Stimulated activated naive CD8-positive, alpha-beta T cell treated with anti-CD3 and anti-CD28 coated beads, Interleukin-15, amount 100 ng/mL, for 72 hours (primary cell): ENCODE results near the gene CMTM4.
A peak's percentile ranks its signal among the peaks of the same experiment; 100 is the strongest.

Experiments used
- ATAC-seq: fragments of 150-1000 bp; cut with Tn5 transposase; 2 replicates; pipeline ENCODE4 v1.10.0; 2021; ENCODE audit warnings: mild to moderate bottlenecking, moderate library complexity
- DNase-seq, 2 donors: peaks; one replicate each; pipeline ENCODE4 v3.0.0; 2021 to 2022
- H3K27ac Mint-ChIP-seq, 2 donors: one replicate each; pipeline ENCODE4 v1.8.0; 2022; ENCODE audit warnings: mild to moderate bottlenecking in 2 of 2, mixed read lengths in 2 of 2, moderate library complexity in 2 of 2
- H3K27me3 Mint-ChIP-seq: one replicate; pipeline ENCODE4 v1.8.0; 2022; ENCODE audit warnings: mixed read lengths
- H3K4me1 Mint-ChIP-seq: one replicate; pipeline ENCODE4 v1.8.0; 2022; ENCODE audit warnings: mild to moderate bottlenecking, mixed read lengths
- H3K4me3 Mint-ChIP-seq, 2 donors: one replicate each; pipeline ENCODE4 v1.8.0; 2022; ENCODE audit warnings: mild to moderate bottlenecking in 2 of 2, mixed read lengths in 2 of 2, moderate library complexity in 1 of 2
- H3K9me3 Mint-ChIP-seq, 2 donors: one replicate each; pipeline ENCODE4 v1.8.0; 2022; ENCODE audit warnings: mixed read lengths in 2 of 2

The CMTM4 gene

GRCh38 chr16:66590322-66590721 is 106.2 kb downstream of the CMTM4 start:
- H3K9me3 Mint-ChIP-seq, result no peaks in the 10 kb centered on the region
- DNase-seq, result no peak
- H3K27me3 Mint-ChIP-seq, result peaks cover 8% of the 10 kb centered on the region
- H3K4me3 Mint-ChIP-seq, result peak overlapping the region; percentile 76 to 81
- peak overlapping the region; percentile 68 to 79 for H3K27ac Mint-ChIP-seq
- peaks cover 47% of the 10 kb centered on the region for H3K4me1 Mint-ChIP-seq
- ATAC-seq, result peak; percentile 42

- peaks cover 47% of the 10 kb centered on the region for H3K4me1 Mint-ChIP-seq
- H3K27me3 Mint-ChIP-seq, result peaks cover 8% of the 10 kb centered on the region
- ATAC-seq (peak; percentile 98), DNase-seq (peak; percentile 59 to 79)
- H3K9me3 Mint-ChIP-seq, result no peaks in the 10 kb centered on the region
- peak overlapping the region; percentile 12 to 53 for H3K27ac Mint-ChIP-seq
- H3K4me3 Mint-ChIP-seq, result peak overlapping the region; percentile 76 to 81
These were observed 107.4 kb downstream of the CMTM4 start for GRCh38 chr16:66588981-66589713.

- H3K4me1 Mint-ChIP-seq, result peaks cover 47% of the 10 kb centered on the region
- no peak for ATAC-seq
- no peaks in the 10 kb centered on the region for H3K9me3 Mint-ChIP-seq
- no peak for DNase-seq
- H3K4me3 Mint-ChIP-seq, result peak overlapping the region; percentile 79 to 85
- H3K27me3 Mint-ChIP-seq, result peaks cover 8% of the 10 kb centered on the region
- peak overlapping the region; percentile 23 to 96 for H3K27ac Mint-ChIP-seq
These were observed 108.5 kb downstream of the CMTM4 start for GRCh38 chr16:66587881-66588600.

DNA sequence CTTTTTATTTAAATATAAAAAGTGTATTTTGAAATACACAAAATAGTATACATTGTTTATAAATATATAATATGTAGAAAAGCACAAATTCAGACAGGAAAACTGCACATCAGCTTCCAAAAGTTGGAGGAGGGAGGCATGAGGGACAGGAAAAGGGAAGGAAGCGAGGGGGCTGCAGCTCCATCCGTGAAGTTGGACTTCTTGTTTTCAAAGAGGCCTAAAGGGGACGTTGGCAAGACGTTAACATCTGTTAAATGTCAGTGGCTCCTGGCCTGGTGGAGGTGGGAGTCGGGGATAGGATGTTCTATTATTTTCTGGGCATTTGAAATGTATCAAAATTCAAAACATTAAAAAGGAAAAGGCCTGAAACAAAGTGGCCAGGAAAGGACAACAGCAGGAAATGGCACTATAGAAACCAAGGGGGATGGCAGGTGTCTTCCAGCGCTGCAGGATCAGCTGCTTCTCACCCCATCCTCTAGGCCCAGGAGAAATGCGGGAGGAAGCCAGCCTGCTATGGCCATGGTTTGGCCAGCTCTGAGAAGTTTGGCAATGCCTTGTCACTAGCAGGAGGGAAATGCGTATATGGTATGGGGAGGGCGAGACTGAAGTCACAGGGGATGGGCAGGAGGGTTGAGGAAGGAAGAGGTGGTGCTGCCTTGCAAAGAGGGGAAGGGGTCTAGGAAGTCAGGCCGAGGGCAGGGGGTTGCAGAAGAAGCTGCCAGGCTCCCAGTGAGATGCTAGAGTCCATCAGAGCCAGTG is 110.9 kb downstream of the CMTM4 start:
- no peaks in the 10 kb centered on the region for H3K9me3 Mint-ChIP-seq
- H3K4me3 Mint-ChIP-seq, result no peak overlapping the region
- ATAC-seq (no peak), DNase-seq (no peak)
- H3K4me1 Mint-ChIP-seq, result peaks cover 56% of the 10 kb centered on the region
- peaks cover 12% of the 10 kb centered on the region for H3K27me3 Mint-ChIP-seq
- no peak overlapping the region for H3K27ac Mint-ChIP-seq

- Mint-ChIP-seq H3K9me3 (no peaks in the 10 kb centered on the region), H3K27me3 (peaks cover 49% of the 10 kb centered on the region), H3K4me1 (peaks cover 32% of the 10 kb centered on the region), H3K4me3 (no peak overlapping the region), H3K27ac (no peak overlapping the region)
- ATAC-seq (no peak), DNase-seq (no peak)
These were observed 115.1 kb downstream of the CMTM4 start for GRCh38 chr16:66581246-66581952.

DNA sequence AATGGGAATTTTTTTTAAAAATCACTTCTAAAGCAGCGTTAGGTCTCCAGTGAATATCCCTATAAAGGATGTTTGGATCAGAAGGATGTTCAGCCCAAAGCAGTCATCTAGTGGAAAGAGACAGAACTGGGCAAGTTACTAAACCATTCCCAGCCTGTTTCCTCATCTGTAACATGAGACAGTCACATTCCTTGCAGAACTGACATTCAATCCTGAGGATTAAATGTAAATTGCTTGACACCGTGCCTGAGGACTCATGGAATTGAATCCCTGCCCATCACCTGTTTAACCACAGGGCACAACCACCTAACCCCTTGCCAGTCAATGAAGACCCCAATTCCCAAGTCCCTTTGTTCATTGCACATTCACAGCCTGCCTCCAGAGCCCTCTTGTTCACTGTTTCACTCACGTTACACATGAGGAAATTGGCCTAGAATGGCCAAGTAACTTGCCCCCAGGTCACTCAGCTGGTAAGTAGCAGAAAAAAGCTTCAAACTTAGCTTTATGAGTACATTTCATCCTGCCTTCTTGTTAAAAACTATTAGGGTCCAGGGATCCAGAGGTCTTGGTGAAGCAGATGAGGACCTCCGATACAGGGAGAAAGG is 115.8 kb downstream of the CMTM4 start:
- Mint-ChIP-seq H3K27ac (no peak overlapping the region), H3K27me3 (peaks cover 49% of the 10 kb centered on the region), H3K9me3 (no peaks in the 10 kb centered on the region), H3K4me1 (peaks cover 31% of the 10 kb centered on the region), H3K4me3 (no peak overlapping the region)
- ATAC-seq (no peak), DNase-seq (no peak)

DNA sequence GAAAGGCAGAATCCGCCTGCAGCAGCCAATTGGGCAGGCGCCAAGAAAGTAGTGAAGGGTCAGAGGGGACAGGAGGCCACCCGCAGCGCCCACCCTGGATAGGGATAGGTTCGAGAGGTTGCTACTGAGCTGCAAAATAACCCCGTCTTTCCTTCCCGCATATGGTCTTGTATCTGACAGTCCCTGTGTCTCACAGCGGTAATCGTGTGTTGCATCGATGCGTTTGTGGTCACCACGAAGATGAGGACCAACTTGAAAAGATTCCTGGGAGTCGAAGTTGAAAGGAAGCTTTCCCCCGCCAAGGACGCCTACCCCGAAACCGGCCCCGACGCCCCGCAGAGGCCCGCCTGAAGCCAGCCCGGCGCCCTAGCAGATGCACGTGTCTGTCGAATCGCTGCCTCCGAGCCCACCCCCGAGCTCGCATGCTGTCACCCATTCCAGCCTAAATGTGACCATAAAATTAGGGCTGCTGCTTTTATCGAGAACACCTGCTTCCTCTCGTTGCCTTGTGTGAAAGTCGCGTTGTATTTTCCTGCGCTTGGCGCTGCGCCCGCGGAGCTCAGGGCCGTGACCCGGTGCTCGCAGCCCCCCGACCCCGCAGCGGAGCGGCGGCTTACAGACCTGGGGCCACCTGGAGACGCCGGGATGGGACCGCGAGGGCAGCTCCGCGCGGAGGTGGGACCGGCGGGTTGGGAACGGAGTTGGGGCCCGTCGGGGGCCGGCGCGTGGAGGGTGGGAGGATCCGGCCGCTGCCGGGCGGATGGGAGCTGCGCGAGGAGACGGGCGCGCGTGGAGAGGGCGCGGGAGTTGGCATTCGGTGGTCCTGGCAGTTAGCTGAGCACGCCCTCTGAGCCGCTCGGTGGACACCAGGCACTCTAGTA is 117.7 kb downstream of the CMTM4 start, which contains the start of gene CMTM2:
Gene CMTM2, plus strand, starts transcription at position 813 of the 881 bp plus-strand sequence. CDS start 145 bp downstream, outside the sequence.
- H3K27ac Mint-ChIP-seq, result peak within 1 kb of the TSS; percentile 24 to 76
- H3K27me3 Mint-ChIP-seq, result peaks cover 49% of the 10 kb centered on the region
- ATAC-seq, result peak; percentile 58

DNA sequence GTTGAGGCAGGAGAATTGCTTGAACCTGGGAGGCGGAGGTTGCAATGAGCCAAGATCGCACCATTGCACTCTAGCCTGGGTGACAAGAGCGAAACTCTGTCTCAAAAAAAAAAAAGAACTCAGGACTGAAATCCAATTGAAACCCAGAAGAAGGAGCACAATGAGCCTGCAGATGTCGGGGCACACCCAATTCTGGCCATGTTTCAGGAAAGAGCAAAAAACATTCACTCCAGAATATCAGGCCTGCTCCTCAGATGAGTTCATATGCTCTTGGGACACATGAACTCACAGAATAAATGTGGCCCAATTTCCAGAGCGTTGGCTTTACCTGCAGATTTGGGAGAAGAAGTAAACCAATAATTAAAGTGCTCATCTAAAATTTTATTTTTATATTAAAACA is 120.2 kb downstream of the CMTM4 start:
- Mint-ChIP-seq H3K27me3 (peaks cover 43% of the 10 kb centered on the region), H3K4me3 (no peak overlapping the region), H3K27ac (no peak overlapping the region), H3K4me1 (peaks cover 24% of the 10 kb centered on the region), H3K9me3 (no peaks in the 10 kb centered on the region)
- DNase-seq, result no peak
- no peak for ATAC-seq

More for the DNA sequence above, 117.7 kb downstream of the CMTM4 start, which contains the start of gene CMTM2:
- Mint-ChIP-seq H3K4me3 (peak within 1 kb of the TSS; percentile 70 to 77), H3K9me3 (no peaks in the 10 kb centered on the region), H3K4me1 (peaks cover 31% of the 10 kb centered on the region)
- DNase-seq, result no peak

DNA sequence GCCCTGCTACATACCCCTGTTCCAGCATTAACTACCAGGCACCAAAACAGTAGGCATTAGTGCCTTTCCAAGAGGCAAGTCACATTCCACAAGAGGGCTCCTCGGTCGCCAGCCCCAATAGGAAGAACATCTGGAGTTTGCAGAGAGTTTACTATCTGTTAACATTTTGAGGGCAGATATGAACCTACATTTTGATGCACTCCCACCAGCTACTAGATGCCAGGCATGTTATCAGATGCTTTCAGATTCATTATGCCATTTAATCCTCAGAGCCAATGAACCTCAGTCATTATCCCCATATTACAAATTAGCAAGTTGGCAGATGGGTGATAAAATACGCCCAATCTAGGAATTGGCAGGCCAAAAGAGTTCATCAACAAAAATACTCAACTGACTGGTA is 121.5 kb downstream of the CMTM4 start:
- H3K4me3 Mint-ChIP-seq, result no peak overlapping the region
- H3K4me1 Mint-ChIP-seq, result peaks cover 18% of the 10 kb centered on the region
- DNase-seq (no peak), ATAC-seq (no peak)
- no peaks in the 10 kb centered on the region for H3K9me3 Mint-ChIP-seq
- no peak overlapping the region for H3K27ac Mint-ChIP-seq
- peaks cover 31% of the 10 kb centered on the region for H3K27me3 Mint-ChIP-seq

GRCh38 chr16:66574531-66574930 is 122.0 kb downstream of the CMTM4 start:
- ATAC-seq, result no peak
- DNase-seq, result no peak
- Mint-ChIP-seq H3K9me3 (no peaks in the 10 kb centered on the region), H3K27ac (no peak overlapping the region), H3K4me3 (no peak overlapping the region), H3K27me3 (peaks cover 26% of the 10 kb centered on the region), H3K4me1 (peaks cover 13% of the 10 kb centered on the region)

GRCh38 chr16:66574081-66574480 is 122.5 kb downstream of the CMTM4 start:
- Mint-ChIP-seq H3K4me3 (no peak overlapping the region), H3K4me1 (peaks cover 9% of the 10 kb centered on the region), H3K27ac (no peak overlapping the region), H3K27me3 (peaks cover 21% of the 10 kb centered on the region), H3K9me3 (no peaks in the 10 kb centered on the region)
- ATAC-seq, result no peak
- DNase-seq, result no peak

- peaks cover 8% of the 10 kb centered on the region for H3K4me1 Mint-ChIP-seq
- H3K4me3 Mint-ChIP-seq, result no peak overlapping the region
- no peak overlapping the region for H3K27ac Mint-ChIP-seq
- ATAC-seq (no peak), DNase-seq (no peak)
- peaks cover 4% of the 10 kb centered on the region for H3K27me3 Mint-ChIP-seq
- no peaks in the 10 kb centered on the region for H3K9me3 Mint-ChIP-seq
These were observed 124.2 kb downstream of the CMTM4 start for GRCh38 chr16:66572356-66572755.

DNA sequence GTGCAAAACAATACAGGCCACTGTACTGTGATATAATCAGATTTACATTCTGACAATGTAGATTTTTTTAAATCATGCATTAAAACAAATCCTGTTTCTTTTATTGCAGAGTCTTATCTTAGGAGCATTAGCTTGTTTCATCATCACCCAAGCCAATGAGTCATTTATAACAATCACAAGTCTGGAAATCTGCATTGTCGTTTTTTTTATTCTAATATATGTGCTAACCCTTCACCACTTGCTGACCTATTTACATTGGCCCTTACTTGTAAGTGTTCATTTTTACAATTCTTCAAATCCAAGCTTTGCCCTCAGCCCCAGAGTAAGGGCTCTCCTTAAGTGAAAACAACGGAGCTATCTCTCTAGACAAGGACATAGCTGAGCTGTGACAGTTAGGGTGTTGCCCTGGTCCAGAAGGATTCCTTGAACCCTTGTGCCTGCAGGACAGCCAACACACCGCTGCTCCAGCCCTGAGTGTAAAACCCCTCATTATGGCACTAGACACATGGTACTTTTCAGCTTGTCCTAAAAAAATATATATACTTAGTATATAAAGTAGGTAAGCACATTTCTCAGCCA is 126.6 kb downstream of the CMTM4 start:
- Mint-ChIP-seq H3K9me3 (no peaks in the 10 kb centered on the region), H3K4me1 (peaks cover 16% of the 10 kb centered on the region), H3K27ac (no peak overlapping the region), H3K27me3 (no peaks in the 10 kb centered on the region), H3K4me3 (no peak overlapping the region)
- DNase-seq (no peak), ATAC-seq (no peak)

- Mint-ChIP-seq H3K4me1 (peaks cover 20% of the 10 kb centered on the region), H3K27me3 (no peaks in the 10 kb centered on the region), H3K9me3 (no peaks in the 10 kb centered on the region), H3K4me3 (no peak overlapping the region), H3K27ac (no peak overlapping the region)
- DNase-seq, result no peak
- ATAC-seq, result no peak
These were observed 127.4 kb downstream of the CMTM4 start for GRCh38 chr16:66569131-66569530.
